Transverse colon (tissue), 4 donors: ENCODE results near the gene DNAJB7. TPM values are rescaled to one million over a fixed set of nuclear protein-coding genes. Genes with fewer than 3 reads are reported as not detected.
"Not testable (repeated sequence)": the region's sequence is repeated elsewhere in the genome, so short reads cannot be mapped to it uniquely, and the experiment has no call there.

Experiments used
- DNase-seq: peaks from one replicate; pipeline ENCODE4 v3.0.0-alpha.2; 2019
- H3K27ac ChIP-seq, 4 donors: fragments of 200-600 bp; sonication (generic); 2 replicates each; pipeline ENCODE4 v1.5.1; 2016 to 2018; ENCODE audit warnings: inconsistent platforms in 4 of 4
- H3K27me3 ChIP-seq: fragments of 200-600 bp; sonication (generic); 2 replicates; pipeline ENCODE4 v1.5.1; 2017; ENCODE audit warnings: inconsistent platforms
- H3K36me3 ChIP-seq, 4 donors: fragments of 200-600 bp; sonication (generic); 2 replicates each; pipeline ENCODE4 v1.5.1; 2017 to 2019; ENCODE audit warnings: inconsistent platforms in 4 of 4
- H3K4me1 ChIP-seq, 4 donors: fragments of 200-600 bp; sonication (generic); 2 replicates each; pipeline ENCODE4 v1.5.1; 2017 to 2020; ENCODE audit warnings: inconsistent platforms in 4 of 4
- H3K4me3 ChIP-seq, 4 donors: fragments of 200-600 bp; sonication (generic); 1 replicate in 1 of 4; 2 replicates in 3 of 4; pipeline versions ENCODE4 v1.5.1 to v1.6.1; 2017 to 2019; ENCODE audit warnings: inconsistent platforms in 4 of 4
- H3K9me3 ChIP-seq, 2 donors: fragments of 200-600 bp; sonication (generic); 2 replicates each; pipeline ENCODE4 v1.5.1; 2017 to 2019; ENCODE audit warnings: inconsistent platforms in 2 of 2
- CTCF ChIP-seq, 5 experiments: fragments of 200-600 bp in 3 of 5; fragments of 450-650 bp in 2 of 5; sonication (generic) in 3 of 5; IDR thresholded peaks; 1 replicate in 2 of 5; 2 replicates in 3 of 5; pipeline ENCODE4 v1.5.1; 2016 to 2017; ENCODE audit warnings: antibody characterized with exemption in 5 of 5, inconsistent platforms in 3 of 5, mild to moderate bottlenecking in 2 of 5, moderate library complexity in 1 of 5
- EP300 ChIP-seq: sonication (generic); formaldehyde crosslinking; IDR thresholded peaks from one replicate; pipeline ENCODE4 v1.6.1; 2017; ENCODE audit warnings: antibody characterized with exemption, low read depth
- POLR2A ChIP-seq: fragments of 450-650 bp; IDR thresholded peaks from one replicate; pipeline ENCODE4 v1.6.1; 2016; ENCODE audit warnings: antibody characterized with exemption, mild to moderate bottlenecking, moderate library complexity
- POLR2AphosphoS5 ChIP-seq, 3 donors: sonication (generic); formaldehyde crosslinking; IDR thresholded peaks; one replicate each; pipeline ENCODE4 v1.6.1; 2016; ENCODE audit warnings: antibody characterized with exemption in 3 of 3
- WGBS, 2 donors: methylation state at CpG; one replicate each; pipeline ENCODE4 v1.1.5; 2018; ENCODE audit warnings: low coverage in 1 of 2; 5-methylcytosine and 5-hydroxymethylcytosine counted together
- in situ Hi-C, 4 donors: fragments of 200-750 bp; cut with MboI; loops; one replicate each; pipeline versions ENCODE4 v1.15.0 to v1.15.1; 2017; ENCODE audit warnings: low sequenced_read_pairs in 3 of 4, low pct_ligation_motif_present in 1 of 4, low pct_unique_long_range_greater_than_20kb in 1 of 4
- intact Hi-C: fragments of 100-400 bp; cut with DNase I; formaldehyde crosslinking; loops from one replicate; pipeline ENCODE4 v1.15.1; 2023; ENCODE audit warnings: low total_unique reads
- total RNA-seq, 4 donors: library from RNA; depleted of rRNA; stranded (reverse); fragments of >200 nt; gene quantifications; one replicate each; pipeline ENCODE4 v1.1.0, GENCODE V29; 2016

Gene DNAJB7
- total RNA-seq, 4 donors from 2014 or later = 0.55 to 24.9 (median 0.64) TPM; not detected in 1

GRCh38 chr22:40826984-40827741 lies 34.8 kb downstream of the DNAJB7 start:
- Histone ChIP-seq H3K4me1 (no peaks in the 10 kb centered on the region), H3K9me3 (no peaks in the 10 kb centered on the region), H3K27ac (no peak overlapping the region), H3K27me3 (no peaks in the 10 kb centered on the region), H3K4me3 (no peak overlapping the region), H3K36me3 (peaks cover 0 to 70% (median 25%) of the 10 kb centered on the region in 4 donors)
- in situ Hi-C loops = no loop called here
- WGBS, 2 donors = 64 to 77% methylated on average over 7 of the region's 7 CpGs
- TF ChIP-seq POLR2A (no peak), POLR2AphosphoS5 (IDR thresholded peaks at IDR 0.05) (no peak)
- intact Hi-C loops = no loop called here
- DNase-seq = no peak

- H3K27ac ChIP-seq, DNase-seq, H3K27me3 ChIP-seq, H3K4me3 ChIP-seq, H3K9me3 ChIP-seq, in situ Hi-C loops, H3K4me1 ChIP-seq, intact Hi-C loops: not testable (repeated sequence)
- 95% methylated on average over 2 of the region's 2 CpGs; no CpG with 5 or more reads in 1 of the 2 donors for WGBS, 2 donors
- peaks cover 0 to 61% (median 20%) of the 10 kb centered on the region in 4 donors for H3K36me3 ChIP-seq
Observed at GRCh38 chr22:40826292-40826691, 35.6 kb downstream of the DNAJB7 start.

GRCh38 chr22:40823426-40823825 lies 38.5 kb downstream of the DNAJB7 start:
- Histone ChIP-seq H3K27me3 (no peaks in the 10 kb centered on the region), H3K4me1 (peaks cover 4 to 10% (median 8%) of the 10 kb centered on the region in 4 donors), H3K4me3 (no peak overlapping the region), H3K36me3 (peaks cover 0 to 38% (median 8%) of the 10 kb centered on the region in 4 donors), H3K9me3 (no peaks in the 10 kb centered on the region), H3K27ac (no peak overlapping the region)
- WGBS, 2 donors = 65 to 80% methylated on average over 1 of the region's 1 CpG
- no peak for DNase-seq
- intact Hi-C loops = no loop called here
- TF ChIP-seq EP300 (no peak), CTCF (IDR thresholded peaks at IDR 0.05) (no peak), POLR2A (no peak), POLR2AphosphoS5 (IDR thresholded peaks at IDR 0.05) (no peak)
- in situ Hi-C loops = no loop called here

GRCh38 chr22:40819599-40820140 lies 42.2 kb downstream of the DNAJB7 start:
- in situ Hi-C loops = no loop called here
- Histone ChIP-seq H3K4me3 (peak overlapping the region; percentile 67 to 97 (median 81)), H3K4me1 (peaks cover 10 to 24% (median 22%) of the 10 kb centered on the region in 4 donors), H3K27me3 (no peaks in the 10 kb centered on the region), H3K27ac (peak overlapping the region; percentile 80 to 88 (median 84)), H3K36me3 (peaks cover 0 to 11% (median 5%) of the 10 kb centered on the region in 4 donors), H3K9me3 (no peaks in the 10 kb centered on the region)
- DNase-seq = no peak
- no peak for TF ChIP-seq POLR2A
- TF ChIP-seq CTCF (IDR thresholded peaks at IDR 0.05) = no peak
- TF ChIP-seq EP300 = no peak
- no peak for TF ChIP-seq POLR2AphosphoS5 (IDR thresholded peaks at IDR 0.05)
- 6 to 10% methylated on average over 2 to 4 of the region's 4 CpGs for WGBS, 2 donors
- intact Hi-C loops = no loop called here

GRCh38 chr22:40818747-40819598 lies 42.9 kb downstream of the DNAJB7 start, which contains the start of gene SLC25A17:
Gene SLC25A17, minus strand, starts transcription at chr22:40819346. Its CDS starts 98 bp downstream, at chr22:40819248.
- Histone ChIP-seq H3K36me3 (peaks cover 0 to 5% (median 2%) of the 10 kb centered on the region in 4 donors), H3K9me3 (no peaks in the 10 kb centered on the region), H3K4me1 (peaks cover 10 to 24% (median 22%) of the 10 kb centered on the region in 4 donors), H3K4me3 (peak within 1 kb of the TSS; percentile 67 to 97 (median 81)), H3K27ac (peak within 1 kb of the TSS; percentile 80 to 88 (median 84)), H3K27me3 (no peaks in the 10 kb centered on the region)
- in situ Hi-C loops (no loop called here), intact Hi-C loops (no loop called here)
- 1% methylated on average over 57 of the region's 61 CpGs; no CpG with 5 or more reads in 1 of the 2 donors for WGBS, 2 donors
- peak; percentile 28 to 68 (median 49) for TF ChIP-seq CTCF (IDR thresholded peaks at IDR 0.05)
- TF ChIP-seq EP300 = no peak
- TF ChIP-seq POLR2AphosphoS5 (IDR thresholded peaks at IDR 0.05) = peak; percentile 35 to 56 (median 38)
- TF ChIP-seq POLR2A = peak; percentile 48
- DNase-seq = peak; percentile 93
